Hepatocyte (in vitro differentiated cells): Measurements from ENCODE around the gene DAB2.

Experiments
- CTCF ChIP-seq: fragments of 200-600 bp; sonication (generic); IDR thresholded peaks from 2 replicates; pipeline ENCODE4 v1.5.1; 2016; ENCODE audit warnings: antibody characterized with exemption, mild to moderate bottlenecking; ENCODE audit not compliant: poor library complexity
- EZH2 ChIP-seq: fragments of 200-600 bp; sonication (generic); IDR thresholded peaks from 2 replicates; pipeline ENCODE4 v1.6.1; 2016; ENCODE audit warnings: antibody characterized with exemption, mild to moderate bottlenecking, borderline replicate concordance
- EZH2phosphoT487 ChIP-seq: fragments of 200-600 bp; sonication (generic); IDR thresholded peaks from one replicate; pipeline ENCODE4 v1.6.1; 2018; ENCODE audit warnings: antibody characterized with exemption, mild to moderate bottlenecking, low read depth, moderate library complexity; ENCODE audit not compliant: unreplicated experiment, severe bottlenecking

DNA sequence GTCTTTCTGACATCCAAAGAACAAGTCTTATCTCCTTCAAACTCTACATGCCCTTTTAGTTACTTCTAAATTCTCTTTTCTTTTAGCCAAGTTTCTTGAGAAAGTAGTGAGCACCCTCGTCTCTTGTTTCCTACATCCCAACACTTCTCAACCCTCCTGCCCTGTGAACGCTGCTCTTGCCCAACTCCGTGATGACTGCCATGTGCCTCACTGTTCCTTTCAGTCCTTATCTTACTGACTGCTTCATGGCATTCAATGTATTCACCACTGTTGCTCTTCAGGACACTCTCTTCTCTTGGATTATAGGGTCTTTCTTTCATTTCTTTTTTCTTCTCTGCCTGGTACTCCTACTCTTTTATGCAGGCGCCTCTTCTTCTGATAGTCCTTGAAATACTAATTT, 75.3 kb downstream of the DAB2 start:
- TF ChIP-seq EZH2phosphoT487 = no peak
- TF ChIP-seq EZH2 = no peak
- no peak for TF ChIP-seq CTCF
